GM12891 (cell line): ENCODE data around the gene RAB9A.

ENCODE experiments used
- DNase-seq: peaks from one replicate; pipeline ENCODE4 v3.0.0; 2011; ENCODE audit warnings: low spot score; ENCODE audit not compliant: insufficient read length
- FAIRE-seq: peaks from 2 replicates; lab custom pipeline; 2011; peaks lifted over from hg19 to GRCh38; lab: Jason Lieb, UNC
- PAX5 ChIP-seq: IDR thresholded peaks from 2 replicates; pipeline ENCODE4 v1.6.1; 2011; ENCODE audit warnings: low read length, moderate library complexity, mild to moderate bottlenecking; ENCODE audit not compliant: insufficient read depth, severe bottlenecking
- POLR2A ChIP-seq: IDR thresholded peaks from 2 replicates; pipeline ENCODE4 v1.6.1; 2011; ENCODE audit warnings: low read depth, low read length, control low read depth
- POLR2AphosphoS5 ChIP-seq: IDR thresholded peaks from 2 replicates; pipeline ENCODE4 v1.6.1; 2011; ENCODE audit warnings: low read depth, low read length, control low read depth
- POU2F2 ChIP-seq: IDR thresholded peaks from 2 replicates; pipeline ENCODE4 v1.6.1; 2011; ENCODE audit warnings: low read depth, mild to moderate bottlenecking, control low read depth, low read length, moderate library complexity
- SPI1 ChIP-seq: IDR thresholded peaks from 2 replicates; pipeline ENCODE4 v1.6.1; 2011; ENCODE audit warnings: low read depth, low read length, control low read depth
- TAF1 ChIP-seq: IDR thresholded peaks from 2 replicates; pipeline ENCODE4 v1.6.1; 2011; ENCODE audit warnings: low read depth, low read length, control low read depth

The RAB9A gene

DNA sequence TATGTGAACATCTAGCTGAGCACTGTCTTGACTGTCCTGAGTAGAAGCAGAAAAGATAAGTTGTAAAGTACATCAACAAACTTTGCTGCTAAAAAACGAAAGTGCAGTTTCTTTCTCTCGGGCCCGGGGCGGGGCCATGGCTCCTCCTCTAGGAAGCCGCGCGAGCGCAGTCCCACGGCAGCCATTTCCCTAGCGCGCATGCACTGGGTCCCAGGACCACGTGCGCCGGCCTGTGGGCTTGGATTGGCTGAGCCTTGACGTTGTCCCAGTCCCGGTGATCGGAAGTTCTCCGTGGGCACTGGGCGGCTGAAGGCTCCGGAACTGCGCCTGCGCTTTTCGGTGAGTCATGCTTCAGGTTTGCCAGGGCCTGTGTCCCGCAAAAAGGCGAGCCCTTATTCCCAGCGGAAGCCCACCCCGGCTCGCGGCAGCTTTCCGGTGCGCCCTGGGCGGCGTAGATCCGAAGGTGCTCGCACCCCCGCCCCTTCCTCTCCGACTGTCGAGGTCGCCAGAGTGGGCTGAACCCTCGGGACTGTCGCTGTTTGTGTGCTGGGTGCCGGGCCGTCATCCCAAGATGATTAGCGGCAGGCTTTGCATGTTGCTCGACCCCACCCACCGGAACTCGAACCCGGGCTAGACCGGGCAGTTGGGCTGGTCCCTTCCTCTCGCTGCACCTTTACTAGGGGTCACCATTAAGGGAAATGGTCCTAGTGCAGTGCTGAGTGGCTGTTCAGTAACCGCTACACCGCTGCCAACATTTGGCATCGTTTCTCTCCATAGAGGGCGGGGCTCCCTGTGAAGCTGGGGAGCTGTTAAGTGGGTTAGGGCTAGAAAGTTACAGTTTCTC lies 35.9 kb upstream of the RAB9A start, which contains the start of gene TCEANC:
TSS of gene TCEANC (plus strand) at position 292 of the 844 bp plus-strand sequence. CDS start 9,368 bp downstream, outside the sequence.
- DNase-seq (peak; percentile 58), FAIRE-seq (peak; percentile 99)
- TF ChIP-seq POLR2A (peak; percentile 52; the same call in 1 of the 2 replicates), POLR2AphosphoS5 (no peak), POU2F2 (peak; percentile 54; the same call in 1 of the 2 replicates), SPI1 (no peak), TAF1 (no peak), PAX5 (no peak)

DNA sequence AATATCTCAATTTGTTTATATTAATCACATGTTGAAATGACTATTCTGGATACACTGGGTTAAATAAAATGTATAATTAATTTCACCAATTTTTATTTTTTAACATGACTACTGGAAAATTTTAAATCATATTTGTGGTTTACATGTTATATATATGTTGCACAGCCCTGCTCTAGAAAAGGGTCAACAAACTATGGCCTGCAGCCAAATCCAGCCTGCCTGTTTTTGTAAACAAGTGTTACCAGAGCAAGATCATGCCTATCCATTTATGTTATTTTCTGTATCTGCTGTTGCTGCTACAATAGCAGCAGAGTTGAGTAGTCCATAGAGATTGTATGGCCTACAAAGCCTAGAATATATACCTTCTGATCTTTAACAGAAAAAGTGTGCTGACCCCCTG lies 34.8 kb upstream of the RAB9A start:
- TF ChIP-seq PAX5 (no peak), POLR2AphosphoS5 (no peak), POLR2A (no peak), TAF1 (no peak), SPI1 (no peak), POU2F2 (no peak)
- DNase-seq (no peak), FAIRE-seq (no peak)

DNA sequence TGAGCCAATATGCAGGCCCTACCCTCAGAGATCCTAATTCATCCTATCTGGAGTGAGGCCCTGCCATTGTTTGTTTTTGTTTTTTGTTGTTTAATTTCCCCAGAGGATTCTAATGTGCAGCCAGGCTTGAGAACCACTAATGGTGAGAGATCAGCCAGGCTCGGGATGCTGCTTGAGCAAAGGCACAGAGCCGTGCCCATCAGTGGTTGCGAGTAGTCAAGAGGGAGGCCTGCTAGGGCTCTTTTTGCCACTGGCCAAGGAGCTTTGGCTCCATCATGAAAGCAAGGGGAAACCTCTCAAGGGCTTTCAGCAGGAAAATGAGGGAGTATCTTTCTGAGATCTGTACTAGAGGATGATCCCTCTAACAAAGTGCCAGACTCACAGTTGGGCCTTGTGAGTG lies 33.3 kb upstream of the RAB9A start:
- FAIRE-seq (no peak), DNase-seq (no peak)
- no peak for TF ChIP-seq TAF1
- no peak for TF ChIP-seq SPI1
- TF ChIP-seq POU2F2 = no peak
- no peak for TF ChIP-seq POLR2AphosphoS5
- TF ChIP-seq POLR2A = no peak
- TF ChIP-seq PAX5 = no peak

DNA sequence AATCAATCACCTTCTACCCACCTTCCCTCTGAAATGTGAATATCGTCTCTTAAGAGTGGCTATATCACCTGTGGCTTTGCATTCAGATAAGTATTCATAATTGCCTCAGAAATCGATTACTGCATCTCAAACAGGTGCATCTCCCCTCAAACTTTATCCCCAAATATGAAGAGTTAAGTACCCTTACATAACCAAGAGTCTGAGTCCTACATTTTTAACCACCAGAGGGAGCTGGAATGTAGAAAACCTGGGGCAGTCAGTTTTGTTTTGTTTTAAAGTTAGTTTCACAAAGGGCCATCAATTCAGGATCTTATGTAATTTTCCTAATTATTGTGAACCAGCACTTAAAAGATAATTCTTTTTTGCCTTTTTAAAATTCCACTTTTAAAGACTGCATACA lies 30.3 kb upstream of the RAB9A start:
- DNase-seq (no peak), FAIRE-seq (peak; percentile 63)

DNA sequence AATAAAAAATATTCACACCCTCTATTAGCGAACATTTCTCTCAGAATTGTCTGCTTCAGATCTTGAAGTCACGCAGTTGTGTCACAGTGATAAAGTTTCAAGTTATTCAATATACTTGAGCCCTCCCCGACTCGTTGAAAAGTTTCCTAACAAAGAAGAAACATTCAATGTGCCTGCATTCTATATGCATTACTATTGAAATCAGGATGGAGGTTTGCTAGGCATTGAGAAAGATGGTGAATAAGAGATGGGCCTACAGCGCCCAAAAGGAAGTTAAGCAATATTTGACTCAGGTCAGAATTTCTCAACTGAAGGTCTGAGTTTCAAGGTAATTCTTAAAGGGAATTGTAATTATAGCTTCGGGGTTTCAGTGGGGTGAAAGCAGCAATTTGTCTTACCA lies 29.9 kb upstream of the RAB9A start:
- FAIRE-seq = no peak
- TF ChIP-seq POLR2A = no peak
- TF ChIP-seq POLR2AphosphoS5 = no peak
- TF ChIP-seq SPI1 = no peak
- no peak for TF ChIP-seq PAX5
- TF ChIP-seq TAF1 = no peak
- no peak for TF ChIP-seq POU2F2
- DNase-seq = no peak

More for the DNA sequence above, 30.3 kb upstream of the RAB9A start:
- no peak for TF ChIP-seq POU2F2
- TF ChIP-seq TAF1 = no peak
- TF ChIP-seq PAX5 = no peak
- no peak for TF ChIP-seq SPI1
- no peak for TF ChIP-seq POLR2AphosphoS5
- no peak for TF ChIP-seq POLR2A

DNA sequence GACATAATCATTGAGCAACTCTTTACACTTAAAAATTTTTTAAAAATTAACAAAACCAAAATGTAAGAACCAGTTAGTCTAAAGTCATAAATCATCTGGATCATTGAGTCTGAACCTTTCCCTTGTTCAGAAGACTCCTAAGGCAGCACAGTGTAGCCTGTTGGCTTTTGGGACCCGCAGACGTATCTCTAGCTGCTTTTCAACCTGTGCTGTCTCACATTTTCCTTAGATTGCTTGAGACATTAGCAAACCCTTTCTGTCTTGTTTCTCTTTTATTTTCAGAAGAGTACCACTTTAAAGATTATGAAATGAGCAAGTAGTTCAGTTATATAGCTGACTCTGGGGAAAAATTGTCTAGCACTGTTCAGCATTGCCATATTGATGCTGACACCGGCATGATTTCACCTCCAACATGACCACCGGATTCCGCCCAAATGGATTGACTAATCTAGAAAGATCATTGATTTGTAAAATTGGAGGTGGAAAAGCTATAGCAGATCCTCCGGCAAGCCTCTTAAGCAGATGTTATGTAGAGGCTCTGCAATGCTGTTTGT lies 27.1 kb upstream of the RAB9A start:
- no peak for DNase-seq
- peak; percentile 58 for FAIRE-seq
- no peak for TF ChIP-seq POLR2AphosphoS5
- no peak for TF ChIP-seq POLR2A
- TF ChIP-seq PAX5 = no peak
- no peak for TF ChIP-seq POU2F2
- TF ChIP-seq SPI1 = no peak
- TF ChIP-seq TAF1 = no peak

DNA sequence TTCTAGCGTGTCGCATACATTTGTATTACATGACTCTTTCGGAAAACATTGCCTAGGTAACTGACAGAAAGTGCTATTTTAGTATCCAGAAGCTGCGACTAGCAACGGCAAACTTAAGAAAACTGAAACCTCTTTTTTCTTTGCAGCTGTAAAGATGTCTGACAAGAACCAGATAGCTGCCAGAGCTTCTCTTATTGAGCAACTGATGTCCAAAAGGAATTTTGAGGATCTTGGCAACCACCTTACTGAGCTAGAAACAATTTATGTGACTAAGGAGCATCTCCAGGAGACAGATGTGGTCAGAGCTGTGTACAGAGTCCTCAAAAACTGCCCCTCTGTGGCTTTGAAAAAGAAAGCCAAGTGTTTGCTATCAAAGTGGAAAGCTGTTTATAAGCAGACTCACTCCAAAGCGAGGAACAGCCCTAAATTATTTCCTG lies 26.6 kb upstream of the RAB9A start:
- no peak for DNase-seq
- TF ChIP-seq POU2F2 = no peak
- no peak for TF ChIP-seq POLR2A
- no peak for TF ChIP-seq POLR2AphosphoS5
- no peak for TF ChIP-seq PAX5
- no peak for TF ChIP-seq SPI1
- TF ChIP-seq TAF1 = no peak
- FAIRE-seq = peak; percentile 65

DNA sequence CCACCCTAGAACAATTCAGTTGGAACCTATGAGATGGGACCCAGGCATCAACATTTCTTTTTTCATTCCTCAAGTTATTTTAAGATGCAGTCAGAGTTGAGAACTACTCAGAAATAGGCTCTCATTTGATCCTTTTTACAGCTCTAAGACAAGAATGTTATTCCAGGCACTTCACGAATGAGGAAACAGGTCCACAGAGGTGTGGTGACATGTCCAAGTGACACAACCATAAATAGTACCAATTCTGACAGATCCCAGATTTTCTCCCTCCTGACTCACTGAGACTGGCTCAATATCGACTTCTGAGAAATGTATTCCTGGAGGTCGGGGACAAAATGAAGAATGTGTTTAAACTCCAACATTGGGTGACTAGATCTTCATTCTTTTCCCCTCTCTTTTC lies 24.9 kb upstream of the RAB9A start:
- DNase-seq = no peak
- no peak for TF ChIP-seq PAX5
- no peak for TF ChIP-seq POU2F2
- no peak for TF ChIP-seq TAF1
- no peak for TF ChIP-seq POLR2A
- no peak for TF ChIP-seq POLR2AphosphoS5
- no peak for TF ChIP-seq SPI1
- no peak for FAIRE-seq

DNA sequence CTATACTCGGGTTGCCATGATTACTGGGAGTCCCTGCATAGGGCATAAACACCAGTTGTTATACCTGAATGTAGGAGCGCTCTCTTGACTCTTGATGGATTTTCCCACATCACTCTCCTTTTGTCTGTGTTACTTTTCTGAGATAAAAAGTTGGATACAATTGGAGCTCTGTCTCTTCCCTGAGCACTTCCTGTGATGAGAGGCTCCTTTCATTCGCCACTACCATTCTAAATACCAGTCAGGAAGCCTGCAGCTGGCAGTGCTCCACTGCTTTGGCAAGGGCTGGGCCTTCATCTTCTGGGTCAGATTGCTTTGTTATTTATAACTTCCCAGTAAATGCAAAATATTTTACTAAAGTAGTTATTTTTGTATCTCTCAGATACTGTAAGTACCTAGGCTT lies 22.1 kb upstream of the RAB9A start:
- TF ChIP-seq POLR2A = no peak
- no peak for TF ChIP-seq POU2F2
- TF ChIP-seq PAX5 = no peak
- TF ChIP-seq POLR2AphosphoS5 = no peak
- TF ChIP-seq SPI1 = no peak
- TF ChIP-seq TAF1 = no peak
- no peak for DNase-seq
- FAIRE-seq = no peak
